Measurements from ENCODE around the gene GOLGA2. TPM values are rescaled to one million over a fixed set of nuclear protein-coding genes. Genes with fewer than 3 reads are reported as not detected.
A peak's percentile ranks its signal among the peaks of the same experiment; 100 is the strongest.

GOLGA2 gene
- total RNA-seq, 1 donor from 2014 or later, result 87.0 TPM

DNA sequence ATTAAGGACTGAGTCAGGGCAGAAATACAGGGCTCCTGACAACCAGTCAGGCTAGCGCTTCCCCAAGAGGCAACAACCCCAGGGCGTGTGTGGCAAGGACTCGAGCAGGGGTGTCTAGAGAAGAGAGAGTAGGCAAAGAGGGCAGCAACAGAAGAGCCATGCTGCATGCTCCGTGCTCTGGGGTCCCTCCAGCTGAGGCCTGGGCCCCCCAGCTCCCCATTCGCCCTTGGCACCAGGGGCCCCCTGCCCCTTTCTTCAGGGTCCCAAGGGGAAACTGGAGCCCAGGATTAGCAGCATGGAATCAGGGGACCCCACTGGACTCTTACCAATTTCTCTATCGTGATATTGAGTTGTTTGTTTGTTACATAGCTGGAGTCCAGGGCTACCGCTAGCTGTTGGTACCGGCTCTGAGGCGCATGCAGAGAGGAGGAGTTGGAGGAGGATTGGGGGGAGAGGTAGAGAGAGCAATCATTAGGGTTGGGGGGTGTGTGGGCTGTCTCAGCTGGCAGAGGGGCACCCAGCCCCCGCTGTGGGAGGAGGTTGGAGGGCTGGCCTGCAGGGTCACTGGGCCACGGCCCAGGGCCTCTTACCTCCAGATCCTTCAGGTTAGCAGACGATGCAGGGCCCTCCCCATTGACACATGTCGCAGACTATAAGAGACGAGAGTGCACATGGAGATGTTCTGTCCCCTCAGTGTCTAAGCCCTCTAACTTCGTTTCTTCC lies 8.8 kb downstream of the GOLGA2 start:
- Mint-ChIP-seq H3K27ac (peak overlapping the region; percentile 82), H3K4me1 (ENCODE audit: low read depth) (peaks cover 13% of the 10 kb centered on the region), H3K4me3 (ENCODE audit: low read depth) (no peak overlapping the region), H3K27me3 (no peaks in the 10 kb centered on the region), H3K36me3 (ENCODE audit: insufficient read depth) (peaks cover 18% of the 10 kb centered on the region), H3K9me3 (ENCODE audit: low read depth) (no peaks in the 10 kb centered on the region)
- TF ChIP-seq, protein P1, sequence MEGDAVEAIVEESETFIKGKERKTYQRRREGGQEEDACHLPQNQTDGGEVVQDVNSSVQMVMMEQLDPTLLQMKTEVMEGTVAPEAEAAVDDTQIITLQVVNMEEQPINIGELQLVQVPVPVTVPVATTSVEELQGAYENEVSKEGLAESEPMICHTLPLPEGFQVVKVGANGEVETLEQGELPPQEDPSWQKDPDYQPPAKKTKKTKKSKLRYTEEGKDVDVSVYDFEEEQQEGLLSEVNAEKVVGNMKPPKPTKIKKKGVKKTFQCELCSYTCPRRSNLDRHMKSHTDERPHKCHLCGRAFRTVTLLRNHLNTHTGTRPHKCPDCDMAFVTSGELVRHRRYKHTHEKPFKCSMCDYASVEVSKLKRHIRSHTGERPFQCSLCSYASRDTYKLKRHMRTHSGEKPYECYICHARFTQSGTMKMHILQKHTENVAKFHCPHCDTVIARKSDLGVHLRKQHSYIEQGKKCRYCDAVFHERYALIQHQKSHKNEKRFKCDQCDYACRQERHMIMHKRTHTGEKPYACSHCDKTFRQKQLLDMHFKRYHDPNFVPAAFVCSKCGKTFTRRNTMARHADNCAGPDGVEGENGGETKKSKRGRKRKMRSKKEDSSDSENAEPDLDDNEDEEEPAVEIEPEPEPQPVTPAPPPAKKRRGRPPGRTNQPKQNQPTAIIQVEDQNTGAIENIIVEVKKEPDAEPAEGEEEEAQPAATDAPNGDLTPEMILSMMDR (IDR thresholded peaks at IDR 0.05; ENCODE audit: unreplicated experiment), result no peak
- DNase-seq (ENCODE audit: low spot score, unreplicated experiment), result no peak

DNA sequence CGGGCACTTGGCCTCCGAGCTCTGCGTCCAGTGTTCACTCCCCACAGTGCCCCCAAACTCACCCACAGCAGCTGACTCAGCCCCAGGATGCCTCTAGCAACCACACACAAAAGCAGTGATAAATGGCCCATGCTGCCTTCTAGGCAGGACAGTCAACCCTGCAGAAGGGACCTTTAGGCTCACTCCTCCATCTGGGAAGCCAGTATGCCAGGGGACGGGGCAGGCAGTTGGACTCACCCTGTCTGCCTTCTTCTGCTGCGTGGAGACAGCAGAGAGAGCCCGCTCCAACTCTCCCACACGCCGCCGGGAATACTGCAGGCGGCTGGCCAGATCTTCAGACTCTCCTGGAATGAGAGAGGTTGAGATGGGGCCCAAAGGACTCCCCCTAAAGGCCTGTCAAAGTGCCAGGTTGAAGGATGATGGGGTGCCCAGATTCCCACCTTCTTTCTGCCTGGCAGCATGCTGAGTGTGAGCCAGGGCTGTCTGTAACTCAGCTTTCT lies 10.4 kb downstream of the GOLGA2 start:
- Mint-ChIP-seq H3K4me3 (ENCODE audit: low read depth) (no peak overlapping the region), H3K36me3 (ENCODE audit: insufficient read depth) (peaks cover 23% of the 10 kb centered on the region), H3K27ac (no peak overlapping the region), H3K27me3 (no peaks in the 10 kb centered on the region), H3K4me1 (ENCODE audit: low read depth) (peaks cover 13% of the 10 kb centered on the region), H3K9me3 (ENCODE audit: low read depth) (no peaks in the 10 kb centered on the region)
- TF ChIP-seq, protein P1 (IDR thresholded peaks at IDR 0.05; ENCODE audit: unreplicated experiment), result no peak
- no peak for DNase-seq (ENCODE audit: low spot score, unreplicated experiment)

DNA sequence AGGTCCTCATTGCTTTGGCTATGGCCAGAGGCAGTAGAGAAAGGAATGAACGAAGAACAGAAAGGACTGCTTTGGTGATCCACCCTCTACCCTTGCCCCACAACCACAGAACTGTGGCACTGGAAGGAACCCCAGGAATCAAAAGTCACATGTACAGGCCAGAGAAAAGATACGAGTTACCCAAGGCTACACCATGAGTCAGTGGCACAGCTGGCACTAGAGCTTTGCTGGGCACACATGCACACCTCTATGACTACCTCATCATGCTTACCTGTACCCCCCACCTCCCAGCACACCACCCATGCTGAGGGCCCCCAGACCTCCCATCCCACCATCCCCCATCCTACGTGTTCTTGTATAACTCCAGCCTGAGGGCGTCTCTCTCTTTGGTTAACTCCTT lies 13.1 kb downstream of the GOLGA2 start:
- H3K4me3 Mint-ChIP-seq (ENCODE audit: low read depth), result no peak overlapping the region
- H3K27ac Mint-ChIP-seq, result no peak overlapping the region
- H3K4me1 Mint-ChIP-seq (ENCODE audit: low read depth), result peaks cover 12% of the 10 kb centered on the region
- no peaks in the 10 kb centered on the region for H3K27me3 Mint-ChIP-seq
- H3K9me3 Mint-ChIP-seq (ENCODE audit: low read depth), result no peaks in the 10 kb centered on the region
- DNase-seq (ENCODE audit: low spot score, unreplicated experiment), result no peak
- H3K36me3 Mint-ChIP-seq (ENCODE audit: insufficient read depth), result peaks cover 24% of the 10 kb centered on the region
- TF ChIP-seq, protein P1 (IDR thresholded peaks at IDR 0.05; ENCODE audit: unreplicated experiment), result no peak

DNA sequence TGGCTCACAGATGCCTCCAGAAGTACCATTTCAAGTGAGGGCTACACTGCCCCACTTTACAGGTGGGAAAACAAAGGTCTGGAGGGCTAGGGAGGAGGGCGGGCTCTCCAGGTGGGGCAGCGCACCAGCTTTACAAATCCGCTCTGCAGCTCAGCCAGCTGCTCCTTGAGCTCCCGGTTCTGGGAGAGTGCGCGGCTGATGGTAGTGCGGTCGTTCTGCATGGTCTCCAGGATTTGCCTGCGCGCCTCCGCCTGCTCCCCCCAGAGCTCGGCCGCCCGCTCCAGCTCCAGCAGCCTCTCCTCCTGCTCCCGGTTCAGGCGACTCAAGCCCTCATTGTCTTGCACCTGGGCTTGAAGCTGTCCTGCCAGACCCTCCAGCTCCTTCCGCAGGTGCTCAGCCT lies 15.5 kb downstream of the GOLGA2 start:
- TF ChIP-seq, protein P1 (IDR thresholded peaks at IDR 0.05; ENCODE audit: unreplicated experiment), result no peak
- Mint-ChIP-seq H3K4me1 (ENCODE audit: low read depth) (no peaks in the 10 kb centered on the region), H3K36me3 (ENCODE audit: insufficient read depth) (peaks cover 26% of the 10 kb centered on the region), H3K4me3 (ENCODE audit: low read depth) (no peak overlapping the region), H3K27me3 (no peaks in the 10 kb centered on the region), H3K27ac (no peak overlapping the region), H3K9me3 (ENCODE audit: low read depth) (no peaks in the 10 kb centered on the region)
- DNase-seq (ENCODE audit: low spot score, unreplicated experiment), result no peak

DNA sequence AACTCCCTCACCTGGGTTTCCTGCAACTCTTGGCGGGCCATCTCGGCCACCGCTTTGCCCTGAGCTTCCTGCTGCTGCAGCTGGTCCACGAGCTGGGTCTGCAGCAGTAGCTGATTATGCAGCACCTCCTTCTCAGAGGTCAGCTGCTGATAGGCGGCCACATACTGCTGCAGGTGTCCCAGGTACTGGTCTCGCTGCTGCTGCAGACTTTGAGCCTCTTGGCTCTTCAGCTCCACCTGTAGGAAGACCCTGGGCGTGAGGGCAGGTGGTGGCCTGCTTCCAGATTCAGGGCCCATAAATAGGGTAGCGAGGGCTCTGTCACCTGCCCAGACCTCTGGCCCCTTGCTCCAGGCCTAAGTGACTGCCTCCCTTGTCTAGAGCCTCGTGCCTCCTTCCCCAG lies 16.7 kb downstream of the GOLGA2 start:
- TF ChIP-seq, protein P1 (IDR thresholded peaks at IDR 0.05; ENCODE audit: unreplicated experiment), result no peak
- H3K36me3 Mint-ChIP-seq (ENCODE audit: insufficient read depth), result peaks cover 24% of the 10 kb centered on the region
- no peaks in the 10 kb centered on the region for H3K4me1 Mint-ChIP-seq (ENCODE audit: low read depth)
- no peak overlapping the region for H3K4me3 Mint-ChIP-seq (ENCODE audit: low read depth)
- no peak for DNase-seq (ENCODE audit: low spot score, unreplicated experiment)
- H3K27me3 Mint-ChIP-seq, result no peaks in the 10 kb centered on the region
- no peaks in the 10 kb centered on the region for H3K9me3 Mint-ChIP-seq (ENCODE audit: low read depth)
- peak overlapping the region; percentile 12 for H3K27ac Mint-ChIP-seq
